UCSD-AML1 (cell line): ENCODE measurements around the gene CAPN11.

Experiments
- DNase-seq: peaks from one replicate; lab custom pipeline; 2025; ENCODE audit not compliant: unreplicated experiment; lab: John Stamatoyannopoulos, UW

CAPN11 gene

GRCh38 chr6:44203955-44204354, 45.3 kb downstream of the CAPN11 start:
- DNase-seq, result no peak

DNA sequence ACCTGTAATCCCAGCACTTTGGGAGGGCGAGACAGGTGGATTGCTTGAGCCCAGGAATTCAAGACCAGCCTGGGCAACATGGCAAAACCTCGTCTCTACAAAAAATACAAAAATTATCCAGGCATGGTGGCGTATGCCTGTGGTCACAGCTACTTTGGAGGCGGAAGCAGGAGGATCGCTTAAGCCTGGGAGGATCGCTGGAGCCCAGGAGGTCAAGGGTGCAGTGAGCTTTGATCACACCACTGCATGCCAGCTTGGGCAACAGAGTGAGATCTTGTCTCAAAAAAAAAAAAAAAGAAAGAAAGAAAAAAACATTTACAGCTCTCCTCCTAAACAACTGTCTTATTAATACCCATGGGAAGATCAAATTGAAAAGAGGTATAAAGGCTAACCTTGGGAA, 49.3 kb downstream of the CAPN11 start:
- DNase-seq, result no peak

DNA sequence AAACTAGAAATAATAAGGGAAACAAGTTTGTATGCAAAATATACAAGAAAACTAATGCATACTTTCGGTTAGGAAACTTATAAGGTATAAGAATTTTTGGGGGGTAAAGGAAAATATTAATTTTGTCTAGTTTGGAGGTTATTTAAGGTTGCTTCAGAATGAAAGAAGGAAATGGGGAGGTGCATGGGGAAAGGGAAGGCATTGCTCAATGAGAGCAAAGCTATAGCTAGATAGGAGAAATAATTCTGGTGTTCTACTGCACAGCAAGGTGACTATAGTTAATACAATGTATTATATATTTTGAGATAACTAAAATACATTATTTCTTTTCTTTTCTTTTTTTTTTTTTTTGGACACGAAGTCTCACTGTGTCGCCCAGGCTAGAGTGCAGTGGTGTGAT, 52.7 kb downstream of the CAPN11 start:
- DNase-seq, result no peak

DNA sequence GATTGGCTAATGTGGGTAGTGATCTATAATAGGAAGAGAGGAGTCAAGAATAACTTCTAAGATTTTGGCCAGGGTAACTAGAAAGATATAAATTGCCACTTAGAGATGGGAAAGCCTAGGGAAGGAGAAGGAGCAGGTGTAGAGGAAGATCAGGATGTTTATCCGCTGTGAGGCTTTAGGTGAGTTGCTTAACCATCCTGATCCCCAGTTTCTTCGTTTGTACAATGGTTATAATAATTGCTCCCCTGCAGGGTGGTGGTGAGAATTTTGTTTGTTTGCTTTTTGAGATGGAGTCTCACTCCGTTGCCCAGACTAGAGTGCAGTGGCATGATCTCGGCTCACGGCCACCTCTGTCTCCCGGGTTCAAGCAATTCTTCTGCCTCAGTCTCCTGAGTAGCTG, 55.7 kb downstream of the CAPN11 start:
- DNase-seq, result no peak

GRCh38 chr6:44216677-44217331, 58.2 kb downstream of the CAPN11 start, which contains the start of gene MYMX:
TSS of gene MYMX (plus strand) at chr6:44216926. CDS start at chr6:44217472, 546 bp downstream.
- DNase-seq, result no peak

- no peak for DNase-seq
Observed at GRCh38 chr6:44217332-44218143, 58.9 kb downstream of the CAPN11 start.

- peak; percentile 80 for DNase-seq
Observed at GRCh38 chr6:44219053-44219814, 60.6 kb downstream of the CAPN11 start.

GRCh38 chr6:44219815-44220784, 61.5 kb downstream of the CAPN11 start:
- DNase-seq, result no peak

DNA sequence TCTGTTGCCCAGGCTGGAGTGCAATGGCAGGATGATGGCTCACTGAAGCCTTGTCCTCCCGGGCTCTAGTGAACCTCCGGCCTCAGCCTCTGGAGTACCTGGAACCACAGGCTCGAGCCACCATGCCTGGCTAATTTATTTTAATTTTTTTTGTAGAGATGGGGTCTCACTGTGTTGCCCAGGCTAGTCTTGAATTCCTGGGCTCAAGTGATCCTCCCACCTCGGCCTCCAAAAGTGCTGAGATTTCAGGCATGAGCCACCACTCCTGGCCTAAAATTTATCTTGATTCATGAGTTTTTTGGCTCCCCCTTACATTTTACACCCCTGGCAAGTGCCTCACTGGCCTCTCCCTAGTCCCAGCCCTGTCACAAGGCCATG, 62.3 kb downstream of the CAPN11 start:
- no peak for DNase-seq

DNA sequence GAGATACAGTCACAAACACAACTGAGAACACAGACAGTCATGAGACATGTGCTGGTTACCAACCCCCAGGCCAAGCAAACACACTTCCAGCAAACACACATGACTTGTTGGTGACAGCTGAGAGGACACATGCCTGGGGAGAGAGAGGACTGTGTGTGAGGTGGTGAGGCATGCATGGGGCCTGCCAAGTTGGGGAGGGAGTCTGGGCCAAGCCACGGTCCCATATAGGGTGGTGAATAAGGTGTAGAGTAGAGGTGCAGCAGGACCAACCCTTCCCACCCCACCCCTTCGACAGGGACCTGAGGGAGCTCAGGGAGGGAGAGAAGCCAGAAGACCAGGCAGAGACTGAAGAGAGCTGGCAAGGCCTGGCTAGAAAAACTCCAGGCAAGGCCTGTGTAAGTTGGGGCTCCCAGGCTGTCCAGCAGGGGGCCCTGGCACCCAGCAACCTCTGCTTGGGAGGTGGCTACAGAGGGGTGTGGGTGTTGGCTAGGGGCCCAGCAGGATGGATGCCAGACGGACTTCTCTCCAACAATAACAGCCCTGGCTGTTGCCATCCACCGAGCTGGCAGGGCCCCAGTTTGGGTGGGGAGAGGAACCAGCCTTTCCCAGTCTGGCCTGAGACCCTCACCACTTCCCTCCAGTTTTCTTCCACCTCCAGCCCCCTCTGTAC, 62.8 kb downstream of the CAPN11 start:
- DNase-seq, result peak; percentile 83

GRCh38 chr6:44221961-44222335, 63.3 kb downstream of the CAPN11 start:
- DNase-seq, result no peak

GRCh38 chr6:44222486-44223318, 64.1 kb downstream of the CAPN11 start:
- DNase-seq, result no peak

DNA sequence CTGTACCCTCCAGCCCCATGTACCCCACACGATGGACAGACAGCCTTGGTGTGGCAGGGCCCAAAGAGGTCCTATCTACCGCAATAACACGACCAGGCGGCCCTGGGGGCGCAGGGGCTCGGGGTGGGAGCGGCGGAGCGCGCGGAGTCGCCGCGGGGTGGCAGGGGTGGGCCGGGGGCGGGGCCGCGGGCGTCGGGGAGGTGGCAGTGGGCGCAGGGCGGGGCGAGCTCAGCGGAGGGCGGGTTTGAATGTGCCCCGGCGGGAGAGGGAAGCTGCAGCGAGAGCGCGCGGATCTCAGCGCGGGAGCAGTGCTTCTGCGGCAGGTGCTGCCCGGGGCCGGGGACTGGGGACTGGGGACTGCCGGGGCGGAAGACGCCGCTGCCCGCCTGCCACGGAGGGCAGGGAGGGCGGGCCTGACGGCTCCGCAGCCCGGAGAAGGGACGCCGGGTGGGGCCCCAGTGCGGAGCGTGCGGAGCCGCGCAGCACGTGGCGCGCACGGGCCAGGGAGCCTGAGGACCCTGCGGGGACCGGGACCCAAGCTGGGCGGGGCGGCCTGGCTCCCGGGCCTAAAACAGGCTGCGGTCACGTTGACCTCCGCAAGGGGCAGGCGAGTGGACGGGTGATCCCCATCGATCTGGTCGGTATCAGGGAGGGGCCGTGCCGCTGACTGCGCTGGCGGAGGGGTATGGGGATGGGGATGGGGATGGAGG, 64.9 kb downstream of the CAPN11 start, which contains the start of gene SLC29A1:
TSS of gene SLC29A1 (plus strand) at position 277 of the 710 bp plus-strand sequence. CDS start 3,719 bp downstream, outside the sequence.
- peak; percentile 81 for DNase-seq

- DNase-seq, result peak; percentile 44
Observed at GRCh38 chr6:44224029-44224964, 65.7 kb downstream of the CAPN11 start.

DNA sequence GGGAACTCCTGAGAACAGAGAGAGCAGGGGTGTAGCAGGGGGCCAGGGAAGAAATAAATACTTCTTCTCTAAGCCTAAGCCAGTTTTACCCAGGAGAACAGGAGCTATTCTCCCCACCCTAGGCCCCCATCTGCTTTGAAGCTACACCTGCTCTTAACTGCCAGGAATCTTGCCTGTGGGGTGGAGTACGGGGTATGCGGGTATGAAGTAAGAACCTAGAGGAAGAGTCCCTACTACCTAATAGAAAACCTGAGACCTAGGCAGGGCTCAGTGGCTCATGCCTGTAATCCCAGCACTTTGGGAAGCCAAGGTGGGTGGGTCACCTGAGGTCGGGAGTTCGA, 66.3 kb downstream of the CAPN11 start:
- no peak for DNase-seq

- no peak for DNase-seq
Observed at GRCh38 chr6:44225579-44226325, 67.1 kb downstream of the CAPN11 start.
